HepG2 (cell line): ENCODE data around the gene LYZL2. TPM values are rescaled to one million over a fixed set of nuclear protein-coding genes. Genes with fewer than 3 reads are reported as not detected.

ENCODE experiments used
- CBFB ChIP-seq: sonication (generic); formaldehyde crosslinking; IDR thresholded peaks from 2 replicates; pipeline ENCODE4 v1.4.0; 2020; ENCODE audit warnings: missing genetic modification reagents
- DPF2 ChIP-seq: sonication (generic); formaldehyde crosslinking; IDR thresholded peaks from 2 replicates; pipeline ENCODE4 v1.4.0; 2020; ENCODE audit warnings: mild to moderate bottlenecking, low read depth, missing genetic modification reagents, borderline replicate concordance
- ELF3 ChIP-seq: IDR thresholded peaks from 2 replicates; pipeline ENCODE4 v1.6.1; 2016; ENCODE audit warnings: missing genetic modification reagents, missing compliant biosample characterization
- FOSL2 ChIP-seq: sonication (generic); formaldehyde crosslinking; IDR thresholded peaks from 2 replicates; pipeline ENCODE4 v1.4.0; 2020; ENCODE audit warnings: missing genetic modification reagents
- GFI1 ChIP-seq: sonication (generic); formaldehyde crosslinking; IDR thresholded peaks from 2 replicates; pipeline ENCODE4 v1.5.0; 2020; ENCODE audit warnings: missing genetic modification reagents, mild to moderate bottlenecking, borderline replicate concordance
- HDAC1 ChIP-seq: sonication (generic); formaldehyde crosslinking; IDR thresholded peaks from 2 replicates; pipeline ENCODE4 v1.5.1; 2020; ENCODE audit warnings: mild to moderate bottlenecking, missing genetic modification reagents
- HNF4G ChIP-seq, 2 experiments: sonication (generic) in 1 of 2; formaldehyde crosslinking in 1 of 2; IDR thresholded peaks; 2 replicates each; pipeline versions ENCODE4 v1.4.0 to v1.6.1; 2011 to 2020; ENCODE audit warnings: borderline replicate concordance in 2 of 2, low read depth in 2 of 2, mild to moderate bottlenecking in 2 of 2, low read length in 1 of 2, missing genetic modification reagents in 1 of 2, moderate library complexity in 1 of 2
- NCOA2 ChIP-seq: sonication (generic); formaldehyde crosslinking; IDR thresholded peaks from 2 replicates; pipeline ENCODE4 v1.8.0; 2022; ENCODE audit warnings: inconsistent platforms
- NCOR1 ChIP-seq: fragments of 200-600 bp; sonication (generic); IDR thresholded peaks from 2 replicates; pipeline ENCODE4 v1.7.0; 2017; ENCODE audit warnings: antibody characterized with exemption, low read length, borderline replicate concordance
- NFIC ChIP-seq: IDR thresholded peaks from 2 replicates; pipeline ENCODE4 v1.6.1; 2012; ENCODE audit warnings: mild to moderate bottlenecking, low read length, inconsistent platforms
- RXRB ChIP-seq: IDR thresholded peaks from 2 replicates; pipeline ENCODE4 v1.6.1; 2016; ENCODE audit warnings: borderline replicate concordance, missing genetic modification reagents, missing compliant biosample characterization
- TAF1 ChIP-seq: sonication (generic); formaldehyde crosslinking; IDR thresholded peaks from 2 replicates; pipeline ENCODE4 v1.4.0; 2020; ENCODE audit warnings: missing genetic modification reagents
- ZNF331 ChIP-seq: sonication (generic); formaldehyde crosslinking; IDR thresholded peaks from 2 replicates; pipeline ENCODE4 v1.4.0; 2020; ENCODE audit warnings: missing genetic modification reagents
- ZSCAN9 ChIP-seq: IDR thresholded peaks from 2 replicates; pipeline ENCODE4 v1.6.1; 2016; ENCODE audit warnings: borderline replicate concordance
- polyA plus RNA-seq, 8 experiments: library from polyadenylated mRNA; depleted of rRNA in 3 of 8; stranded (reverse) in 7 of 8; unstranded in 1 of 8; fragments of >200 nt; fragmentation: Illumina TruSeq in 4 of 8; extraction: Trizol in 4 of 8; gene quantifications; 2 replicates each; pipeline versions ENCODE4 v1.2.1 to v1.2.3, GENCODE V29; 2011 to 2016; ENCODE audit warnings: low read depth in 4 of 8, missing spikeins in 1 of 8, mixed read lengths in 1 of 8; ENCODE audit not compliant: insufficient read depth in 1 of 8
- total RNA-seq, 5 experiments: library from RNA; depleted of rRNA; stranded (reverse); fragments of >200 nt; fragmentation: Illumina TruSeq; extraction: Trizol; gene quantifications; 2 replicates each; pipeline ENCODE4 v1.2.3, GENCODE V29; 2016; ENCODE audit warnings: low read depth in 1 of 5
- TF ChIP-seq, protein P1 (sequence below): sonication (generic); formaldehyde crosslinking; IDR thresholded peaks from 2 replicates; pipeline ENCODE4 v1.4.0; 2020; ENCODE audit warnings: mild to moderate bottlenecking, missing genetic modification reagents, borderline replicate concordance
- TF ChIP-seq, protein P2 (sequence below): sonication (generic); formaldehyde crosslinking; IDR thresholded peaks from 2 replicates; pipeline ENCODE4 v1.4.0; 2020; ENCODE audit warnings: missing genetic modification reagents
- TF ChIP-seq, protein P3 (sequence below): sonication (generic); formaldehyde crosslinking; IDR thresholded peaks from 2 replicates; pipeline ENCODE4 v1.5.1; 2020; ENCODE audit warnings: mild to moderate bottlenecking, missing genetic modification reagents, moderate library complexity

LYZL2 gene
- total and polyA plus RNA-seq, 2 of the 13 experiments (the other 11 are each of a cell fraction or from before 2014, with no cell fraction given), result 0.20 to 0.63 TPM

DNA sequence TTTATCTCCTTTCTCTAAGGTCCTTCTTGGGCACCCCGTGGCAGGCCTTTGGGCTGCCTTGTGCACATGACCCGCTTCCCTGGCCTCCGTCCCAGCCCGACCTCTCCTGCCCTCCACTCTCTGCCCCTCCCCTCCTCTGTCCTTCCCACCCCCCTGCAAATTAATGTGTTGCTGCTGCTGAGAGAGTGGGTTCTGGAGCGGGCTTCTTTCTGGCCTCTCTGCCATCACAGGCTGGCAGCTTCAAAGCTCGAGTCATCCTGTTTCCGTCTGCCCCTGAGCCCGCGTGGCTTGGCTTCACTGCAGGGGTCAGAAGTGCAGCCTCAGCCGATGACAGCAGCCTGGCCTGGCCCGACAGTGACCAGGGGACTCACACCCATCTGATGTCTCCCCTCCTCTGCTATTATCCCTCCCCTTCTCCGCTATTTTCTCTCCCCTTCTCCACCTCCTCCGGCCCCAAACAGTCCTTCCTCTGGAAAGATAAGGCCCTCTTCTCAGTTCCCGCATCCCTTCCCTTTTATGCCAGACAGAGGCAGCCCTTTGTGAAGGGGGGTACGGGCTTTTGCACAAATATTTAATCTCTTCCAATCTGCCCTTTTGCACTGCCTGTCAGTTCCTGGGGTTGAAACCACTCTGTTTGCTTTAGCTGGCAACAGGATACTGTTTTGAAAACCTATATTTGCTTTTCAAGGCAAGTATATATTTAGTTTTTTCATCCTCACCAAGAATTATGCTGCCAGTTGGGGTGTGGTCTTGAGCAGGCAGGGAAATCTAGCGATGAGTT lies 24.0 kb downstream of the LYZL2 start (continued):
- TF ChIP-seq, protein P1, sequence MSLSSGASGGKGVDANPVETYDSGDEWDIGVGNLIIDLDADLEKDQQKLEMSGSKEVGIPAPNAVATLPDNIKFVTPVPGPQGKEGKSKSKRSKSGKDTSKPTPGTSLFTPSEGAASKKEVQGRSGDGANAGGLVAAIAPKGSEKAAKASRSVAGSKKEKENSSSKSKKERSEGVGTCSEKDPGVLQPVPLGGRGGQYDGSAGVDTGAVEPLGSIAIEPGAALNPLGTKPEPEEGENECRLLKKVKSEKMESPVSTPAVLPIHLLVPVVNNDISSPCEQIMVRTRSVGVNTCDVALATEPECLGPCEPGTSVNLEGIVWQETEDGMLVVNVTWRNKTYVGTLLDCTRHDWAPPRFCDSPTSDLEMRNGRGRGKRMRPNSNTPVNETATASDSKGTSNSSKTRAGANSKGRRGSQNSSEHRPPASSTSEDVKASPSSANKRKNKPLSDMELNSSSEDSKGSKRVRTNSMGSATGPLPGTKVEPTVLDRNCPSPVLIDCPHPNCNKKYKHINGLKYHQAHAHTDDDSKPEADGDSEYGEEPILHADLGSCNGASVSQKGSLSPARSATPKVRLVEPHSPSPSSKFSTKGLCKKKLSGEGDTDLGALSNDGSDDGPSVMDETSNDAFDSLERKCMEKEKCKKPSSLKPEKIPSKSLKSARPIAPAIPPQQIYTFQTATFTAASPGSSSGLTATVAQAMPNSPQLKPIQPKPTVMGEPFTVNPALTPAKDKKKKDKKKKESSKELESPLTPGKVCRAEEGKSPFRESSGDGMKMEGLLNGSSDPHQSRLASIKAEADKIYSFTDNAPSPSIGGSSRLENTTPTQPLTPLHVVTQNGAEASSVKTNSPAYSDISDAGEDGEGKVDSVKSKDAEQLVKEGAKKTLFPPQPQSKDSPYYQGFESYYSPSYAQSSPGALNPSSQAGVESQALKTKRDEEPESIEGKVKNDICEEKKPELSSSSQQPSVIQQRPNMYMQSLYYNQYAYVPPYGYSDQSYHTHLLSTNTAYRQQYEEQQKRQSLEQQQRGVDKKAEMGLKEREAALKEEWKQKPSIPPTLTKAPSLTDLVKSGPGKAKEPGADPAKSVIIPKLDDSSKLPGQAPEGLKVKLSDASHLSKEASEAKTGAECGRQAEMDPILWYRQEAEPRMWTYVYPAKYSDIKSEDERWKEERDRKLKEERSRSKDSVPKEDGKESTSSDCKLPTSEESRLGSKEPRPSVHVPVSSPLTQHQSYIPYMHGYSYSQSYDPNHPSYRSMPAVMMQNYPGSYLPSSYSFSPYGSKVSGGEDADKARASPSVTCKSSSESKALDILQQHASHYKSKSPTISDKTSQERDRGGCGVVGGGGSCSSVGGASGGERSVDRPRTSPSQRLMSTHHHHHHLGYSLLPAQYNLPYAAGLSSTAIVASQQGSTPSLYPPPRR, result peak; percentile 86
- TF ChIP-seq GFI1 (CRISPR knock-in tag) (peak; percentile 45; the same call in 1 of the 2 replicates), RXRB (CRISPR knock-in tag) (peak; percentile 83), NFIC (peak; percentile 86), FOSL2 (CRISPR knock-in tag) (peak; percentile 62), ZSCAN9 (peak; percentile 16; the same call in 1 of the 2 replicates), HDAC1 (peak; percentile 59; the same call in 1 of the 2 replicates), ZNF331 (peak; percentile 52; the same call in 1 of the 2 replicates), HNF4G (IDR thresholded peaks at IDR 0.05; ENCODE audit: borderline replicate concordance, low read depth, low read length) (peak; percentile 42; the same call in 1 of the 2 replicates), HNF4G (CRISPR knock-in tag; IDR thresholded peaks at IDR 0.05; ENCODE audit: borderline replicate concordance, low read depth) (peak; percentile 30; the same call in 1 of the 2 replicates), CBFB (CRISPR knock-in tag) (0 out of 2 replicates have a peak, but pooled peaks have one; percentile 36), DPF2 (CRISPR knock-in tag) (peak; percentile 61; the same call in 1 of the 2 replicates), NCOR1 (peak; percentile 71; the same call in 1 of the 2 replicates), NCOA2 (CRISPR knock-in tag) (peak; percentile 94), ELF3 (CRISPR knock-in tag) (peak; percentile 82), TAF1 (0 out of 2 replicates have a peak, but pooled peaks have one; percentile 16)
- TF ChIP-seq, protein P2, sequence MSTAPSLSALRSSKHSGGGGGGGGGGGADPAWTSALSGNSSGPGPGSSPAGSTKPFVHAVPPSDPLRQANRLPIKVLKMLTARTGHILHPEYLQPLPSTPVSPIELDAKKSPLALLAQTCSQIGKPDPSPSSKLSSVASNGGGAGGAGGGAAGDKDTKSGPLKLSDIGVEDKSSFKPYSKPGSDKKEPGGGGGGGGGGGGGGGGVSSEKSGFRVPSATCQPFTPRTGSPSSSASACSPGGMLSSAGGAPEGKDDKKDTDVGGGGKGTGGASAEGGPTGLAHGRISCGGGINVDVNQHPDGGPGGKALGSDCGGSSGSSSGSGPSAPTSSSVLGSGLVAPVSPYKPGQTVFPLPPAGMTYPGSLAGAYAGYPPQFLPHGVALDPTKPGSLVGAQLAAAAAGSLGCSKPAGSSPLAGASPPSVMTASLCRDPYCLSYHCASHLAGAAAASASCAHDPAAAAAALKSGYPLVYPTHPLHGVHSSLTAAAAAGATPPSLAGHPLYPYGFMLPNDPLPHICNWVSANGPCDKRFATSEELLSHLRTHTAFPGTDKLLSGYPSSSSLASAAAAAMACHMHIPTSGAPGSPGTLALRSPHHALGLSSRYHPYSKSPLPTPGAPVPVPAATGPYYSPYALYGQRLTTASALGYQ, result peak; percentile 43; the same call in 1 of the 2 replicates
- TF ChIP-seq, protein P3, sequence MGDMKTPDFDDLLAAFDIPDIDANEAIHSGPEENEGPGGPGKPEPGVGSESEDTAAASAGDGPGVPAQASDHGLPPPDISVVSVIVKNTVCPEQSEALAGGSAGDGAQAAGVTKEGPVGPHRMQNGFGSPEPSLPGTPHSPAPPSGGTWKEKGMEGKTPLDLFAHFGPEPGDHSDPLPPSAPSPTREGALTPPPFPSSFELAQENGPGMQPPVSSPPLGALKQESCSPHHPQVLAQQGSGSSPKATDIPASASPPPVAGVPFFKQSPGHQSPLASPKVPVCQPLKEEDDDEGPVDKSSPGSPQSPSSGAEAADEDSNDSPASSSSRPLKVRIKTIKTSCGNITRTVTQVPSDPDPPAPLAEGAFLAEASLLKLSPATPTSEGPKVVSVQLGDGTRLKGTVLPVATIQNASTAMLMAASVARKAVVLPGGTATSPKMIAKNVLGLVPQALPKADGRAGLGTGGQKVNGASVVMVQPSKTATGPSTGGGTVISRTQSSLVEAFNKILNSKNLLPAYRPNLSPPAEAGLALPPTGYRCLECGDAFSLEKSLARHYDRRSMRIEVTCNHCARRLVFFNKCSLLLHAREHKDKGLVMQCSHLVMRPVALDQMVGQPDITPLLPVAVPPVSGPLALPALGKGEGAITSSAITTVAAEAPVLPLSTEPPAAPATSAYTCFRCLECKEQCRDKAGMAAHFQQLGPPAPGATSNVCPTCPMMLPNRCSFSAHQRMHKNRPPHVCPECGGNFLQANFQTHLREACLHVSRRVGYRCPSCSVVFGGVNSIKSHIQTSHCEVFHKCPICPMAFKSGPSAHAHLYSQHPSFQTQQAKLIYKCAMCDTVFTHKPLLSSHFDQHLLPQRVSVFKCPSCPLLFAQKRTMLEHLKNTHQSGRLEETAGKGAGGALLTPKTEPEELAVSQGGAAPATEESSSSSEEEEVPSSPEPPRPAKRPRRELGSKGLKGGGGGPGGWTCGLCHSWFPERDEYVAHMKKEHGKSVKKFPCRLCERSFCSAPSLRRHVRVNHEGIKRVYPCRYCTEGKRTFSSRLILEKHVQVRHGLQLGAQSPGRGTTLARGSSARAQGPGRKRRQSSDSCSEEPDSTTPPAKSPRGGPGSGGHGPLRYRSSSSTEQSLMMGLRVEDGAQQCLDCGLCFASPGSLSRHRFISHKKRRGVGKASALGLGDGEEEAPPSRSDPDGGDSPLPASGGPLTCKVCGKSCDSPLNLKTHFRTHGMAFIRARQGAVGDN (CRISPR knock-in tag), result peak; percentile 60
